Smooth muscle cell (in vitro differentiated cells): ENCODE results near the gene SCAMP3. TPM values are rescaled to one million over a fixed set of nuclear protein-coding genes. Genes with fewer than 3 reads are reported as not detected.
A peak's percentile ranks its signal among the peaks of the same experiment; 100 is the strongest.

Experiments
- DNase-seq: peaks from one replicate; lab custom pipeline; 2025; ENCODE audit not compliant: unreplicated experiment; lab: John Stamatoyannopoulos, UW
- H2AFZ ChIP-seq: fragments of 200-600 bp; sonication (generic); 2 replicates; pipeline ENCODE4 v1.6.0; 2016; ENCODE audit warnings: antibody characterized with exemption, low read depth, mild to moderate bottlenecking
- H3F3A ChIP-seq: fragments of 200-600 bp; sonication (generic); 2 replicates; pipeline ENCODE4 v1.6.0; 2017; ENCODE audit warnings: antibody characterized with exemption, low read depth
- H3K27ac ChIP-seq: fragments of 200-600 bp; sonication (generic); 2 replicates; pipeline ENCODE4 v1.5.1; 2016; ENCODE audit warnings: low read depth, mild to moderate bottlenecking
- H3K27me3 ChIP-seq: fragments of 200-600 bp; sonication (generic); 2 replicates; pipeline ENCODE4 v1.6.1; 2016; ENCODE audit warnings: low read depth, mild to moderate bottlenecking
- H3K36me3 ChIP-seq: fragments of 200-600 bp; sonication (generic); 2 replicates; pipeline ENCODE4 v1.5.1; 2016; ENCODE audit warnings: low read depth
- H3K4me1 ChIP-seq: fragments of 200-600 bp; sonication (generic); 2 replicates; pipeline ENCODE4 v1.5.1; 2016; ENCODE audit warnings: low read depth
- H3K4me2 ChIP-seq: fragments of 200-600 bp; sonication (generic); 2 replicates; pipeline ENCODE4 v1.6.0; 2016; ENCODE audit warnings: mild to moderate bottlenecking
- H3K4me3 ChIP-seq: fragments of 200-600 bp; sonication (generic); 2 replicates; pipeline ENCODE4 v1.5.1; 2016; ENCODE audit warnings: mild to moderate bottlenecking
- H3K79me2 ChIP-seq: fragments of 200-600 bp; sonication (generic); 2 replicates; pipeline ENCODE4 v1.6.0; 2016; ENCODE audit warnings: low read depth, mild to moderate bottlenecking
- H3K9ac ChIP-seq: fragments of 200-600 bp; sonication (generic); 2 replicates; pipeline ENCODE4 v1.6.0; 2016; ENCODE audit warnings: low read depth
- H3K9me3 ChIP-seq: fragments of 200-600 bp; sonication (generic); replicated peaks from 2 replicates; pipeline ENCODE4 v1.5.1; 2016; ENCODE audit warnings: low read depth
- H4K20me1 ChIP-seq: fragments of 200-600 bp; sonication (generic); 2 replicates; pipeline ENCODE4 v1.6.0; 2016; ENCODE audit warnings: low read depth
- WGBS: methylation state at CpG from one replicate; pipeline ENCODE4 v1.1.7; 2016; ENCODE audit warnings: low lambda C conversion rate; 5-methylcytosine and 5-hydroxymethylcytosine counted together
- polyA plus RNA-seq: library from polyadenylated mRNA; unstranded; fragments of >200 nt; fragmentation: Nextera tagmentation; extraction: Ambion mirVana; gene quantifications from 2 replicates; pipeline ENCODE4 v1.2.1, GENCODE V29; 2016
- total RNA-seq: library from RNA; depleted of rRNA; stranded (reverse); fragments of >200 nt; gene quantifications from 2 replicates; pipeline ENCODE4 v1.2.3, GENCODE V29; 2014
- TF ChIP-seq, protein P1 (sequence below): fragments of 200-600 bp; sonication (generic); IDR thresholded peaks from 2 replicates; pipeline ENCODE4 v1.5.1; 2017; ENCODE audit warnings: borderline replicate concordance, mild to moderate bottlenecking, antibody characterized with exemption; ENCODE audit not compliant: insufficient read depth, poor library complexity, severe bottlenecking

Gene SCAMP3
- total and polyA plus RNA-seq, 2 experiments from 2014 or later, result 51.4 to 118 TPM

DNA sequence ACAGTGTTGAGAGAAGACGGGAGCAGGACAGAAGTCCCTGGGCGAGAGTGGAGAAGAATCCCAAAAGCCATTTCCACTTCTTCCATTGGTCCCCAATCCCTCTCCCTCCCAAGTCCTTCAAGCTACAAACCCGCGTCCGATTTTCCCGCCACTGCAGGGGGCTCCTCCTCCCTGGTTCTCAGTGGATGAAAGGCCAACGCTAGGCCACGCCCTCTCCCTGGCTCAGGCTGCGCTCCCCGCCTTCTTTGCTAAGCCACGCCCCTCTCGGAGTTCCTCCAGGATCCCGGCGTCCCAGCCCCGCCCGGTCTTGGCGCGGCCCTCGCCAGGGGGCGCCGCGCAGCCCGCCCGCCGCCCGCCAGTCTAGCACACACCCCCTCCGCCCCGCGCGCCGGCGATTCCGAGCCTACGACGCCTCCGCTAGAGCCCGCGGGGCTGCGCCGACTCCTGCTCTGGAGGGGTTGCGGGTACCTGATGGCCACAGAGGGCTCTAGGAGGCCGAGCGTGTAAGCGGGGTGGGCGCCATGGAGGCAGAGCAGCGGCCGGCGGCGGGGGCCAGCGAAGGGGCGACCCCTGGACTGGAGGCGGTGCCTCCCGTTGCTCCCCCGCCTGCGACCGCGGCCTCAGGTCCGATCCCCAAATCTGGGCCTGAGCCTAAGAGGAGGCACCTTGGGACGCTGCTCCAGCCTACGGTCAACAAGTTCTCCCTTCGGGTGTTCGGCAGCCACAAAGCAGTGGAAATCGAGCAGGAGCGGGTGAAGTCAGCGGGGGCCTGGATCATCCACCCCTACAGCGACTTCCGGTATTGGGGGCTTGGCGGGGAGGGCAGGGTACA is 15.1 kb upstream of the SCAMP3 start, which contains the start of gene HCN3:
TSS of gene HCN3 (plus strand) at position 394 of the 832 bp plus-strand sequence. CDS start at position 522, 128 bp downstream.
- H3K9ac ChIP-seq, result no peak within 1 kb of the TSS
- H4K20me1 ChIP-seq, result peaks cover 6% of the 10 kb centered on the region
- peak within 1 kb of the TSS; percentile 100 for H3K4me2 ChIP-seq
- WGBS, result 4% methylated on average over 36 of the region's 68 CpGs
- H3K27me3 ChIP-seq, result no peaks in the 10 kb centered on the region
- H3K4me1 ChIP-seq, result peaks cover 20% of the 10 kb centered on the region
- H3K4me3 ChIP-seq, result peak within 1 kb of the TSS; percentile 85
- peak; percentile 91 for DNase-seq
- H3K36me3 ChIP-seq, result no peaks in the 10 kb centered on the region
- H3K27ac ChIP-seq, result no peak within 1 kb of the TSS
- H3F3A ChIP-seq, result peaks cover 4% of the 10 kb centered on the region
- TF ChIP-seq, protein P1, sequence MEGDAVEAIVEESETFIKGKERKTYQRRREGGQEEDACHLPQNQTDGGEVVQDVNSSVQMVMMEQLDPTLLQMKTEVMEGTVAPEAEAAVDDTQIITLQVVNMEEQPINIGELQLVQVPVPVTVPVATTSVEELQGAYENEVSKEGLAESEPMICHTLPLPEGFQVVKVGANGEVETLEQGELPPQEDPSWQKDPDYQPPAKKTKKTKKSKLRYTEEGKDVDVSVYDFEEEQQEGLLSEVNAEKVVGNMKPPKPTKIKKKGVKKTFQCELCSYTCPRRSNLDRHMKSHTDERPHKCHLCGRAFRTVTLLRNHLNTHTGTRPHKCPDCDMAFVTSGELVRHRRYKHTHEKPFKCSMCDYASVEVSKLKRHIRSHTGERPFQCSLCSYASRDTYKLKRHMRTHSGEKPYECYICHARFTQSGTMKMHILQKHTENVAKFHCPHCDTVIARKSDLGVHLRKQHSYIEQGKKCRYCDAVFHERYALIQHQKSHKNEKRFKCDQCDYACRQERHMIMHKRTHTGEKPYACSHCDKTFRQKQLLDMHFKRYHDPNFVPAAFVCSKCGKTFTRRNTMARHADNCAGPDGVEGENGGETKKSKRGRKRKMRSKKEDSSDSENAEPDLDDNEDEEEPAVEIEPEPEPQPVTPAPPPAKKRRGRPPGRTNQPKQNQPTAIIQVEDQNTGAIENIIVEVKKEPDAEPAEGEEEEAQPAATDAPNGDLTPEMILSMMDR, result peak; percentile 72
- H3K9me3 ChIP-seq, result no peaks in the 10 kb centered on the region
- peak within 1 kb of the TSS; percentile 90 for H2AFZ ChIP-seq
- peaks cover 9% of the 10 kb centered on the region for H3K79me2 ChIP-seq

DNA sequence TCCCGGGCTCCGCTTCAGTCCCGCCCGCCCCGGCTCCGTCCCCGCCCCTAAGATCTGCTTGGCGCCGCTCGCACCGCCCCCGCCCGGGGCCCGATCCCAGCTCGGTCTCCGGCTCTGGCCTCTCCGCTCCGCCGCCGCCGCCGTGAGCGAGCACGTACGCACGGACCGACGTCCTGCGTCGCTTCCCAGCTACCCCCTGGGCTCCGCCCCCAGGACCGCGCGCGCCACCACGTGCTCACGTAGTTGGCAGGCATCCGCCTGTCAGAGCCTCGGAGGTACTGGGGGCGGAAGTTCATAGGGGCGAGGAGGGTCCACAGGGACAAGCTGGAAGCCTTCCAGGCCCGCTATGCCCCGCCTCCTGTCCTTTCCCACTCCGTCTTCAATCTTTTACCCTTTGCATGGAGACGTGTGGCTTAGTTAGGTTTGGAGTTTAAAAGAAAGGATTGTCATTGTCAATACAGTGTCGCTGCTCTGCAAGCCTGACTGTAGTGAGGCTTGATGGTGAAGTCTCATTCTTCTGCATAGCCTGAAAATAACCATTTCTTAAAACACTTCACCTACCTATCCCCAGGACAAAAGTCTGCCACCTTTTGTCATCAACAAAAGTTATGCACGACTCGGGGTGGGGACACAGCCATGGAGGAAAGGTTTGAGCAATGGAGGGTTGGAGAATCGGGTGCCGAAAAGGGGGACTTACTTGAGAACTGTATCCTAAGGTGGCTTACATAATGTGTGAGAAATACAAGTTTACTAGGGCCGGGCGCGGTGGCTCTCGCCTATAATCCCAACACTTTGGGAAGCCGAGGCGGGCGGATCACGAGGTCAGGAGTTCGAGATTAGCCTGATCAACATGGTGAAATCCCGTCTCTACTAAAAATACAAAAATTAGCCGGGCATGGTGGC is 11.4 kb upstream of the SCAMP3 start, which contains the start of gene CLK2:
TSS of gene CLK2 (minus strand) at position 162 of the 903 bp plus-strand sequence. CDS start 2,527 bp downstream, outside the sequence.
- Histone ChIP-seq H3K9me3 (no peaks in the 10 kb centered on the region), H3K9ac (peak within 1 kb of the TSS; percentile 88)
- TF ChIP-seq, protein P1, result no peak

DNA sequence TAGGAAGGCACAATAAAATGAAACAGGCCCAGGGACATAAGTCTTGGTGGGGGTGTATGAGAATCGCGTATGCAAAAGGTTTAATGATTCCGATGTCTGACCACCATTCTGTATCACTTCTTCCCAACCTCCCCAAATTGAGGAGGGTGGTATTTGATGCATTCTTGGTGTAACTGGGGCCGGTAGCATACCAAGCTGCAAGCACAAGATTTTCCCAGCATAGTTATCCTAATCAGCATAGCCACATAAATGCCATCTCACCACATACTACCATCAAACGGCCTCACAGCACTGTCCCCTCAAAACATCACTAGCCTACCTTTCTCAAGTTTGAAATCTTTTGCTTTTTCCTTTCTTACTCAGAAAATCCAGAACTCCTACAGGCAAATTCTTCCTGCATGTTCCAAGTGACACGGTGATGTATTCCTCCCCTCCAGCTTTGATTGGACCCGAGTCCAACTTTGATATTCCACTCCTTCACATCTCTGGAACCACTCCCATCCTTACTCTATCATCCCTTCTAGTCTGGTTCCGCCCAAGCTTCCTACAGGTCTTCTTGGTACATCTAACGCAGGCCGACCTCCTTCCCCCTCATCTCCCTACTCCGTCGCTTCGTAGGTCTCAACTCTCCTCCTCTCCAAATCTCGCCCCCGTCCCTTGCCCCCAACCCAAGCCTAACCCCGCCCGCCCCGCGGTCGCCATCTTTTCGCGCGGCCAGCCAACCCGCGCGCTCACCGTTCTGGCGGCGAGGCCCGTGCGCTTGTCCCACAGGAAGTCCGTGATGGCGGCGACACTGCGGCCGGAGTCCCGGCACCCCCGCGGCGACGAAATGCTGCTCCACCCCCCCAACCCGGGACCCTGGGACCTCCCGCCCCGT is 10.5 kb upstream of the SCAMP3 start:
- Histone ChIP-seq H3K4me2 (peak overlapping the region; percentile 97), H3K36me3 (peaks cover 8% of the 10 kb centered on the region), H3K4me1 (peaks cover 7% of the 10 kb centered on the region), H3K9me3 (no peaks in the 10 kb centered on the region), H3K27me3 (no peaks in the 10 kb centered on the region), H3K79me2 (peaks cover 29% of the 10 kb centered on the region), H3K9ac (peak overlapping the region; percentile 88), H4K20me1 (peaks cover 25% of the 10 kb centered on the region), H3F3A (peaks cover 14% of the 10 kb centered on the region), H2AFZ (peak overlapping the region; percentile 21), H3K4me3 (peak overlapping the region; percentile 88), H3K27ac (peak overlapping the region; percentile 76)
- TF ChIP-seq, protein P1, result no peak
- 18% methylated on average over 13 of the region's 44 CpGs for WGBS
- no peak for DNase-seq

More for the DNA sequence above, 11.4 kb upstream of the SCAMP3 start, which contains the start of gene CLK2:
- H2AFZ ChIP-seq, result peak within 1 kb of the TSS; percentile 77
- peaks cover 7% of the 10 kb centered on the region for H3F3A ChIP-seq
- no peaks in the 10 kb centered on the region for H3K27me3 ChIP-seq
- WGBS, result 20% methylated on average over 59 of the region's 61 CpGs
- peak; percentile 74 for DNase-seq
- H3K27ac ChIP-seq, result peak within 1 kb of the TSS; percentile 76
- peaks cover 29% of the 10 kb centered on the region for H3K79me2 ChIP-seq
- H4K20me1 ChIP-seq, result peaks cover 25% of the 10 kb centered on the region
- peak within 1 kb of the TSS; percentile 88 for H3K4me3 ChIP-seq
- peaks cover 14% of the 10 kb centered on the region for H3K4me1 ChIP-seq
- peak within 1 kb of the TSS; percentile 97 for H3K4me2 ChIP-seq
- no peaks in the 10 kb centered on the region for H3K36me3 ChIP-seq
